HG03095 (cell line): ENCODE data around the gene IMMP2L.
"Not testable (repeated sequence)": the region's sequence is repeated elsewhere in the genome, so short reads cannot be mapped to it uniquely, and the experiment has no call there.

Experiments used
- ATAC-seq: cut with Tn5 transposase; IDR thresholded peaks from one replicate; pipeline ENCODE4 v1.9.1; 2021; ENCODE audit warnings: moderate library complexity; ENCODE audit not compliant: unreplicated experiment

The IMMP2L gene

GRCh38 chr7:111270794-111271193, 291.5 kb downstream of the IMMP2L start:
- not testable (repeated sequence) for ATAC-seq

- no peak for ATAC-seq
Observed at GRCh38 chr7:111268941-111269340, 293.4 kb downstream of the IMMP2L start.

- no peak for ATAC-seq
Observed at GRCh38 chr7:111266613-111267012, 295.7 kb downstream of the IMMP2L start.

GRCh38 chr7:111265394-111265793, 296.9 kb downstream of the IMMP2L start:
- no peak for ATAC-seq

GRCh38 chr7:111264981-111265380, 297.3 kb downstream of the IMMP2L start:
- no peak for ATAC-seq

GRCh38 chr7:111264111-111264868, 298.0 kb downstream of the IMMP2L start:
- ATAC-seq: no peak

- no peak for ATAC-seq
Observed at GRCh38 chr7:111262293-111263116, 299.8 kb downstream of the IMMP2L start.

GRCh38 chr7:111261496-111261895, 300.8 kb downstream of the IMMP2L start:
- ATAC-seq: no peak

- ATAC-seq: no peak
Observed at GRCh38 chr7:111259991-111260390, 302.3 kb downstream of the IMMP2L start.

- ATAC-seq: no peak
Observed at GRCh38 chr7:111256391-111256790, 305.9 kb downstream of the IMMP2L start.

- ATAC-seq: no peak
Observed at GRCh38 chr7:111255576-111255975, 306.7 kb downstream of the IMMP2L start.

- ATAC-seq: not testable (repeated sequence)
Observed at GRCh38 chr7:111251365-111251764, 310.9 kb downstream of the IMMP2L start.

GRCh38 chr7:111249807-111250206, 312.5 kb downstream of the IMMP2L start:
- not testable (repeated sequence) for ATAC-seq

- no peak for ATAC-seq
Observed at GRCh38 chr7:111242141-111242755, 320.0 kb downstream of the IMMP2L start.

GRCh38 chr7:111240371-111240770, 321.9 kb downstream of the IMMP2L start:
- peak; percentile 64 for ATAC-seq

- ATAC-seq: no peak
Observed at GRCh38 chr7:111239437-111239836, 322.9 kb downstream of the IMMP2L start.

- ATAC-seq: no peak
Observed at GRCh38 chr7:111238886-111239285, 323.4 kb downstream of the IMMP2L start.

GRCh38 chr7:111235709-111236108, 326.6 kb downstream of the IMMP2L start:
- ATAC-seq: no peak

GRCh38 chr7:111232249-111233084, 329.8 kb downstream of the IMMP2L start:
- peak; percentile 80 for ATAC-seq

GRCh38 chr7:111229916-111230315, 332.4 kb downstream of the IMMP2L start:
- no peak for ATAC-seq
